GM23248 (cell line): ENCODE data around the gene SH3PXD2A. TPM values are rescaled to one million over a fixed set of nuclear protein-coding genes. Genes with fewer than 3 reads are reported as not detected.

Experiments
- DNase-seq: peaks from one replicate; pipeline ENCODE4 v3.0.0-alpha.2; 2015
- H2AFZ ChIP-seq: fragments of 200-600 bp; sonication (generic); 2 replicates; pipeline ENCODE4 v1.6.1; 2016; ENCODE audit warnings: antibody characterized with exemption
- H3F3A ChIP-seq: fragments of 200-600 bp; sonication (generic); 2 replicates; pipeline ENCODE4 v1.6.1; 2016; ENCODE audit warnings: mild to moderate bottlenecking, antibody characterized with exemption, mixed run types; ENCODE audit not compliant: insufficient read depth
- H3K27ac ChIP-seq: fragments of 200-600 bp; sonication (generic); 2 replicates; pipeline ENCODE4 v1.5.1; 2016; ENCODE audit warnings: mild to moderate bottlenecking
- H3K27me3 ChIP-seq: fragments of 200-600 bp; sonication (generic); replicated peaks from 2 replicates; pipeline ENCODE4 v1.6.1; 2016; ENCODE audit warnings: mild to moderate bottlenecking; ENCODE audit not compliant: insufficient read depth
- H3K36me3 ChIP-seq: fragments of 200-600 bp; sonication (generic); 2 replicates; pipeline ENCODE4 v1.6.1; 2016; ENCODE audit warnings: low read depth, mild to moderate bottlenecking
- H3K4me1 ChIP-seq: fragments of 200-600 bp; sonication (generic); 2 replicates; pipeline ENCODE4 v1.6.1; 2016; ENCODE audit warnings: mild to moderate bottlenecking; ENCODE audit not compliant: insufficient read depth
- H3K4me2 ChIP-seq: fragments of 200-600 bp; sonication (generic); one replicate; pipeline ENCODE4 v1.6.1; 2016; ENCODE audit warnings: mild to moderate bottlenecking; ENCODE audit not compliant: unreplicated experiment
- H3K4me3 ChIP-seq: fragments of 200-600 bp; sonication (generic); 2 replicates; pipeline ENCODE4 v1.5.1; 2016; ENCODE audit warnings: mild to moderate bottlenecking
- H3K79me2 ChIP-seq: fragments of 200-600 bp; sonication (generic); 2 replicates; pipeline ENCODE4 v1.6.1; 2016; ENCODE audit warnings: mild to moderate bottlenecking; ENCODE audit not compliant: insufficient read depth
- H3K9ac ChIP-seq: fragments of 200-600 bp; sonication (generic); 2 replicates; pipeline ENCODE4 v1.6.1; 2016; ENCODE audit warnings: mild to moderate bottlenecking
- H3K9me2 ChIP-seq: fragments of 200-600 bp; sonication (generic); 2 replicates; pipeline ENCODE4 v1.6.1; 2016; ENCODE audit warnings: mixed run types, mild to moderate bottlenecking, moderate library complexity; ENCODE audit not compliant: insufficient read depth
- H3K9me3 ChIP-seq: fragments of 200-600 bp; sonication (generic); one replicate; pipeline ENCODE4 v1.6.1; 2017; ENCODE audit warnings: low read depth
- H4K20me1 ChIP-seq: fragments of 200-600 bp; sonication (generic); 2 replicates; pipeline ENCODE4 v1.6.0; 2016; ENCODE audit not compliant: insufficient read depth
- EZH2 ChIP-seq: fragments of 200-600 bp; sonication (generic); IDR thresholded peaks from 2 replicates; pipeline ENCODE4 v1.6.1; 2018; ENCODE audit warnings: antibody characterized with exemption, mild to moderate bottlenecking; ENCODE audit not compliant: insufficient read depth, poor library complexity, severe bottlenecking
- EZH2phosphoT487 ChIP-seq: fragments of 200-600 bp; sonication (generic); IDR thresholded peaks from 2 replicates; pipeline ENCODE4 v1.6.1; 2018; ENCODE audit warnings: antibody characterized with exemption, moderate library complexity, mild to moderate bottlenecking, low read depth; ENCODE audit not compliant: insufficient read depth
- WGBS, 2 experiments: methylation state at CpG; one replicate each; pipeline ENCODE4 v1.1.6; 2015 to 2017; ENCODE audit warnings: low lambda C conversion rate in 2 of 2, low coverage in 1 of 2; ENCODE audit errors: missing lambda C conversion rate in 2 of 2; 5-methylcytosine and 5-hydroxymethylcytosine counted together
- in situ Hi-C: fragments of 300-500 bp; cut with MboI; formaldehyde crosslinking; loops from 2 replicates; pipeline ENCODE4 v1.15.0; 2020
- polyA plus RNA-seq: library from polyadenylated mRNA; unstranded; fragments of >200 nt; fragmentation: Nextera tagmentation; extraction: Ambion mirVana; gene quantifications from 2 replicates; pipeline ENCODE4 v1.2.1, GENCODE V29; 2016
- total RNA-seq: library from RNA; depleted of rRNA; stranded (reverse); fragments of >200 nt; shearing (Covaris generic); gene quantifications from 2 replicates; pipeline ENCODE4 v1.2.3, GENCODE V29; 2014

SH3PXD2A gene
- total and polyA plus RNA-seq, 2 experiments from 2014 or later = 34.0 to 58.0 TPM

- Histone ChIP-seq H3K4me2 (no peak overlapping the region), H3K9me2 (no peaks in the 10 kb centered on the region), H3K36me3 (peaks cover 42% of the 10 kb centered on the region), H3K27ac (peak overlapping the region; percentile 81; the same call in 1 of the 2 replicates), H3K4me1 (peaks cover 40% of the 10 kb centered on the region), H3K27me3 (no peaks in the 10 kb centered on the region), H3K9ac (no peak overlapping the region), H3K9me3 (no peaks in the 10 kb centered on the region), H3F3A (peaks cover 50% of the 10 kb centered on the region), H3K79me2 (peaks cover 54% of the 10 kb centered on the region), H4K20me1 (no peaks in the 10 kb centered on the region), H3K4me3 (no peak overlapping the region), H2AFZ (no peak overlapping the region)
- no peak for DNase-seq
- WGBS, 2 experiments = 85% methylated on average over 15 of the region's 15 CpGs
- in situ Hi-C loops = no loop called here
- TF ChIP-seq EZH2phosphoT487 (no peak), EZH2 (no peak)
These were observed 234.2 kb downstream of the SH3PXD2A start for GRCh38 chr10:103620891-103621782.

GRCh38 chr10:103620352-103620740 is 235.0 kb downstream of the SH3PXD2A start:
- H3K9me3 ChIP-seq = no peaks in the 10 kb centered on the region
- no peak overlapping the region for H3K4me3 ChIP-seq
- no peaks in the 10 kb centered on the region for H3K9me2 ChIP-seq
- H3K9ac ChIP-seq = peak overlapping the region; percentile 69; the same call in 1 of the 2 replicates
- H3K79me2 ChIP-seq = peaks cover 47% of the 10 kb centered on the region
- H3F3A ChIP-seq = peaks cover 51% of the 10 kb centered on the region
- no peak overlapping the region for H2AFZ ChIP-seq
- peaks cover 34% of the 10 kb centered on the region; the same call in 1 of the 2 replicates for H3K36me3 ChIP-seq
- TF ChIP-seq EZH2phosphoT487 = no peak
- no peak for TF ChIP-seq EZH2
- H3K27ac ChIP-seq = peak overlapping the region; percentile 81; the same call in 1 of the 2 replicates
- in situ Hi-C loops = no loop called here
- peaks cover 46% of the 10 kb centered on the region for H3K4me1 ChIP-seq
- no peaks in the 10 kb centered on the region for H3K27me3 ChIP-seq
- whole genome bisulfite sequencing, 2 experiments = 65 to 68% methylated on average over 7 of the region's 7 CpGs
- no peak for DNase-seq
- no peaks in the 10 kb centered on the region for H4K20me1 ChIP-seq
- H3K4me2 ChIP-seq = no peak overlapping the region

GRCh38 chr10:103619424-103620351 is 235.7 kb downstream of the SH3PXD2A start:
- Histone ChIP-seq H3K4me1 (peaks cover 53% of the 10 kb centered on the region), H3F3A (peaks cover 57% of the 10 kb centered on the region)
- WGBS, 2 experiments = 62 to 65% methylated on average over 18 to 20 of the region's 22 CpGs

More at GRCh38 chr10:103619424-103620351, 235.7 kb downstream of the SH3PXD2A start:
- peaks cover 30% of the 10 kb centered on the region; the same call in 1 of the 2 replicates for H3K36me3 ChIP-seq
- peak overlapping the region; percentile 81 for H3K27ac ChIP-seq
- H3K79me2 ChIP-seq = peaks cover 42% of the 10 kb centered on the region; the same call in 1 of the 2 replicates
- TF ChIP-seq EZH2phosphoT487 (no peak), EZH2 (no peak)
- no peaks in the 10 kb centered on the region for H3K9me3 ChIP-seq
- no peak overlapping the region for H3K4me3 ChIP-seq
- no peaks in the 10 kb centered on the region for H4K20me1 ChIP-seq
- H3K9ac ChIP-seq = peak overlapping the region; percentile 69
- H3K27me3 ChIP-seq = no peaks in the 10 kb centered on the region
- peak overlapping the region; percentile 18 for H3K4me2 ChIP-seq
- H2AFZ ChIP-seq = no peak overlapping the region
- no peak for DNase-seq
- H3K9me2 ChIP-seq = no peaks in the 10 kb centered on the region
- in situ Hi-C loops = no loop called here
